DOHH2 (cell line): Measurements from ENCODE around the gene CCDC61.

Experiments
- EZH2phosphoT487 ChIP-seq: fragments of 200-600 bp; sonication (generic); IDR thresholded peaks from 2 replicates; pipeline ENCODE4 v1.6.1; 2017; ENCODE audit warnings: borderline replicate concordance, mild to moderate bottlenecking, antibody characterized with exemption, low read length, moderate library complexity, mixed read lengths
- TF ChIP-seq, protein P1 (sequence below): fragments of 200-600 bp; sonication (generic); IDR thresholded peaks from one replicate; pipeline ENCODE4 v1.5.1; 2014; ENCODE audit warnings: antibody characterized with exemption, mild to moderate bottlenecking, low read depth, low read length; ENCODE audit not compliant: poor library complexity, severe bottlenecking

GRCh38 chr19:45973553-45974338 lies 21.5 kb upstream of the CCDC61 start, which contains the start of gene NOVA2:
- TF ChIP-seq, protein P1, sequence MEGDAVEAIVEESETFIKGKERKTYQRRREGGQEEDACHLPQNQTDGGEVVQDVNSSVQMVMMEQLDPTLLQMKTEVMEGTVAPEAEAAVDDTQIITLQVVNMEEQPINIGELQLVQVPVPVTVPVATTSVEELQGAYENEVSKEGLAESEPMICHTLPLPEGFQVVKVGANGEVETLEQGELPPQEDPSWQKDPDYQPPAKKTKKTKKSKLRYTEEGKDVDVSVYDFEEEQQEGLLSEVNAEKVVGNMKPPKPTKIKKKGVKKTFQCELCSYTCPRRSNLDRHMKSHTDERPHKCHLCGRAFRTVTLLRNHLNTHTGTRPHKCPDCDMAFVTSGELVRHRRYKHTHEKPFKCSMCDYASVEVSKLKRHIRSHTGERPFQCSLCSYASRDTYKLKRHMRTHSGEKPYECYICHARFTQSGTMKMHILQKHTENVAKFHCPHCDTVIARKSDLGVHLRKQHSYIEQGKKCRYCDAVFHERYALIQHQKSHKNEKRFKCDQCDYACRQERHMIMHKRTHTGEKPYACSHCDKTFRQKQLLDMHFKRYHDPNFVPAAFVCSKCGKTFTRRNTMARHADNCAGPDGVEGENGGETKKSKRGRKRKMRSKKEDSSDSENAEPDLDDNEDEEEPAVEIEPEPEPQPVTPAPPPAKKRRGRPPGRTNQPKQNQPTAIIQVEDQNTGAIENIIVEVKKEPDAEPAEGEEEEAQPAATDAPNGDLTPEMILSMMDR, result no peak
- no peak for TF ChIP-seq EZH2phosphoT487
